CD4-positive, alpha-beta T cell treated with Interleukin-10 for 1 hour (primary cell): Measurements from ENCODE around the gene PHF20.
"Not testable (repeated sequence)": the region's sequence is repeated elsewhere in the genome, so short reads cannot be mapped to it uniquely, and the experiment has no call there.

Experiments used
- DNase-seq: peaks from one replicate; pipeline ENCODE4 v3.0.0-alpha.2; 2020

PHF20 gene

DNA sequence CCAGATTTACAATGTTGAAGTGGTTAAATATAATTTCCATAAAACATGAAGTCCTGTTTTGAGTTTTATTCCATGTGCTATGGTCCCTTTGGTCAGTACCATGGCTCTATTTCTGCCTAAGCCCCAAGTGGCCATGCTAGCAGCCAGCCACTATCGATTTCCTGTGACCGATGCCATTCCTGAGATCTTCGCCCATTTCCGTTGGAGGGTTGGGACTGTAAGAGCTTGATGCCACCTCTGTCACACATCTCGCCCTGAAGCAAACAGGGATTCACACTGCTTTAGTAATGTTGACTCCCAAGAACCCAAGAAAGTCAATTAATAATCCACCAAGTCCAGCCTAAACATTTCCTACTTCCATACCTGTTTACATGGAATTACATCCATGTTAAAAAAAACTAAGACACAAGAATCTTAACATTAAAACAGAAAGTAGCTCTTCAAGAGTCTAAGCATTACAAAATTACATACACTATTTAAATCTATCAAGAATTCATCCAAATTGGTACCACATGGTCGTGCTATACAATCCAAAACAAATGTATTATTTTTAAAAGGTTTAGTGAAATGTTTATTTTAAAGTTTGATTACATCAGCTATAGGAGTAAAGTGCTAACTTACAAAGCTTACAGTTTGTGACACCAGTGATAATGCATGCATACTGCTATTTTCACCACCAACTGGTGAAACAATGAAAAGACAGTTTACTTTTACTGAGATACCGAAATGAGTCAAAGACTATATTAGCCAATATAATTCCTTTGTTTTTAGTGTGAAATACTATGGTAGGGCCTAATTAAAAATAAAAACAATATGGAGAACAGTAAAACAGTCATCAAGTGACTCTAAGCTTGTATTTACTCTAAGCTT is 32.3 kb upstream of the PHF20 start:
- peak; percentile 63 for DNase-seq

GRCh38 chr20:35741892-35742740 is 29.7 kb upstream of the PHF20 start, which contains the start of gene RBM39:
RBM39 (minus strand) TSS chr20:35742260; CDS start chr20:35740874, 1,386 bp downstream.
- DNase-seq: peak; percentile 100

- peak; percentile 60 for DNase-seq
These were observed 28.9 kb upstream of the PHF20 start for GRCh38 chr20:35742741-35743523.

DNA sequence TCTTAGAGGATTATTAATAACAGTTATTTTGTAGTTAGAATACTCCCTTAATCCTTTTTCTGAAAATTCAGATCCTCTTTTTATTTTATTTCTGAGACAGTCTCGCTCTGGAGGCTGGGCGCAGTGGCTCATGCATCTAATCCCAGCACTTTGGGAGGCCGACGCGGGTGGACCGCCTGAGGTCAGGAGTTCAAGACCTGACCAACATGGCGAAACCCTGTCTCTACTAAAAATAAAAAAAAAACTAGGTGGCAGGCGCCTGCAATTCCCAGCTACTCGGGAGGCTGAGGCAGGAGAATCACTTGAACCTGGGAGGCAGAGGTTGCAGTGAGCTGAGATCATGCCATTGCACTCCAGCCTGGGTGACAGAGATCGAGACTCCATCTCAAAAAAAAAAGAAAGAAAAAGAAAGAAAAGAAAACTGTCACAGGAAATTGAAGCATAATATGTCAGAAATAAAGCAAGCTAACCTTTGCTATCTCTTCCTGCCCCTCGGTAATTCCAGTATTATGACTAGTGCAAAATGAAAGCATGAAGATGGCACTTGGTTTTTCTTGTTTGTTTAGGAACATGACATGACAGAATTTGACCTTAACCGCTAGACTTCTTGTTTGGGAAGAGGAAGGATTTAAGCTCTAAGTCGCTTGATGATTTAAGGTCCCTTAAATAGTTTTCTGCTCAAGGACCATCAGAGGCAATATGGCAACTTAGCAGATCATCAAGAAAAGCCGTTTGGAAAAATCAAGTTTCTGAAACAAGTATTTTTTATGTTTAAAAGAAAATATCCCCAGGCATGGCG is 27.9 kb upstream of the PHF20 start:
- peak; percentile 48 for DNase-seq

DNA sequence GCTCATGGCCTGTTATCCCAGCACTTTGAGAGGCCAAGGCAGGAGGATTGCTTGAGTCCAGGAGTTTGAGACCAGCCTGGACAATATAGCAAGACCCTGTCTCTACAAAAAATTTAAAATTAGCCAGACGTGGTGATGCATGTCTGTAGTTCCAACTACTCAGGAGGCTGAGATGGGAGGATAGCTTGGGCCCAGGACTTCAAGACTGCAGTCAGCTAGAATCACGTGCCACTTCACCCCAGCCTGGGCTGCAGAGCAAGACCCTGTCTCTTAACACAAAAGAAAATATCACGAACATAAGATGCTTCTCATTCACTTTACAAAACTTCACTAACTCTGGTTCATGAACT is 27.3 kb upstream of the PHF20 start:
- not testable (repeated sequence) for DNase-seq

GRCh38 chr20:35750611-35751010 is 21.2 kb upstream of the PHF20 start:
- no peak for DNase-seq

GRCh38 chr20:35756404-35756803 is 15.4 kb upstream of the PHF20 start:
- DNase-seq: no peak

DNA sequence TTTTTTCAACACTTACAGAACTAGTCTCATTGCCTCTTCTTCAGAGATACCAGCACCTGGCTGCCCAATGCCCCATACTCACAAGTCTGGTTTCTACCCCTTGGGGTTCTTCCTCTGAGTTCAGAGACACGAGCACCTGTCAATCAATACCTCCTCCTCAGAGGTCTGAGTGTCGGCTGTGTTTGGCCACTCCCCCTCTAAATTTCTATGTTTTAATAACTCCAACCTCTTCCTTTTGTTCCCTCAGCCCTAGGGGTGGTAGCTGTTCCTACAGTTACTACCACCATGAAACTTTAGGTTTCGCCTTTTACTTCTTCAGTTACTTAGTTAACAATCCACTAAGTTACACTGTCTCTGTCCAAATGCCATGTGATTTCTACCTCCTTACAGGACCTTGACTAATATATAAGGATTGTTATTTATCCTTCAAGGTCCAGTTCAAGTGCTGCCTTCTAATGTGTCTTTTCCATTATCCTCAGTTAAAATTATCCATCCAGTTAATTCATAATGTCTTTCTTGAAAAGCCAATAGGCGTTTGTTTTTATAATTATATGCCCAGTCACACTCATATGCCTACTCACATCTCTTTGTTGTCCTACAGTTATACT is 14.6 kb upstream of the PHF20 start:
- DNase-seq: no peak

DNA sequence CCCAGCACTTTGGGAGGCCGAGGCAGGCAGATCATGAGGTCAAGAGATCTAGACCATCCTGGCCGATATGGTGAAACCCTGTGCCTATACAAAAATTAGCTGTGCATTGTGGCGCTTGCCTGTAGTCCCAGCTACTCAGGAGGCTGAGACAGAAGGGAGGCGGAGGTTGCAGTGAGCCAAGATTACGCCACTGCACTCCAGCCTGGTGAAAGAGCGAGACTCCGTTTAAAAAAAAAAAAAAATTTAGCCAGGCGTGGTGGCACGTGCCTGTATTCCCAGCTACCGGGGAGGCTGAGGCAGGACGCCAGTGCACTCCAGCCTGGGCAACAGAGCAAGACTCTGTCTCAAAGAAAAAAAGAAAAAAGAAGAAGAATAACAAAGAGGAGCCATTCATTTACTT is 10.3 kb upstream of the PHF20 start:
- DNase-seq: not testable (repeated sequence)

DNA sequence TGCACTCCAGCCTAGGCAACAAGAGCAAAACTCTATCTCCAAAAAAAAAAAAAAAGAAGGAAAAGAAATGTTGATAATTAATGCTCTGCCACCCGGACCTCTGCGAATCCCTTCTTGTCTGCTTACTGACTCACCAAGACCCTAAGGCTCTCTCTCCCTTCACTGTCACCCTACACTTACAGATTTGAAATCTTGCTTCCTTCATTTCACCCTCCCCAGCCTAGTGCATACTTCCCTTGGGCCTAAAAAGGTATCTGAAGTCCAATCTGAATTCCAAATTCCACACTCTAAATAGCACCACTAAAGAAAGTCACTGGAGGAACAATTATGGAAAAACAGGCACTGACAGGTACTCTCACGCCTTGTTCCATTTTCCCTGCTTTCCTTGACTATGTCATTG is 9.4 kb upstream of the PHF20 start:
- DNase-seq: no peak

GRCh38 chr20:35764936-35765335 is 6.9 kb upstream of the PHF20 start:
- DNase-seq: not testable (repeated sequence)

- DNase-seq: no peak
These were observed 5.0 kb upstream of the PHF20 start for GRCh38 chr20:35766843-35767242.

DNA sequence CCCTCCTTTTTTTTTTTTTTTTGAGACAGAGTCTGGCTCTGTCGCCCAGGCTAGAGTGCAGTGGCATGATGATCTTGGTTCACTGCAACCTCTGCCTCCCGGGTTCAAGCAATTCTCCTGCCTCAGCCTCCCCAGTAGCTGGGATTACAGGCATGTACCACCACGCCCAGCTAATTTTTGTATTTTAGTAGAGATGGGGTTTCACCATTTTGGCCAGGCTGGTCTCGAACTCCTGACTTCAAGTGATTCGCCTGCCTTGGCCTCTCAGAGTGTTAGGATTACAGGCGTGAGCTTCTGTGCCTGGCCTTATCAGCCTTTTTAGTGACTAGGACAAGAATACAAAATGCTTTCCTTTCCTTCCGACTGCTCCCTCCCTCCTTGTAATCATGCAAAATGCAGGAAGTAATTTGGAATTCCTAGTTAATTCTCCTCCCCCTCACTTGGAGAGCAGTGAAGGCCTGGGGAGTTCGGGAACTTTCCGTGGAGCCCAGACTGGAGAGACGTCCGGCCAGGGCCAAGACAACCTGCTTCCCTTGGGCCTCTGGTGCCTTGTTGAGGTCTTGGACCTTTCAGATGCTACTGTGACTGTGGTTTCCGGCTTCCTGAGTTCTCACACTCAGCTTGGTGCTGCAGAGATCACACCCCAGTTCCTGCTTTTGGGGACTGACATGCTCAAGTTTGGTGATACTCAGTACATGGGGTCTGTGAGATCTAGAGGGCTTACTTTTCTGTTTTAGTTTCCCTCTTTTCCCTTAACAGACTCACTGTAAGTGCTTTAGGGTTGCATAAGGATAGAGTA is 3.9 kb upstream of the PHF20 start:
- peak; percentile 84 for DNase-seq

- DNase-seq: peak; percentile 57
These were observed 2.8 kb upstream of the PHF20 start for GRCh38 chr20:35768731-35769664.

- DNase-seq: no peak
These were observed 487 bp upstream of the PHF20 start for GRCh38 chr20:35771367-35771688.

- DNase-seq: no peak
These were observed 796 bp downstream of the PHF20 start for GRCh38 chr20:35772563-35773058.

DNA sequence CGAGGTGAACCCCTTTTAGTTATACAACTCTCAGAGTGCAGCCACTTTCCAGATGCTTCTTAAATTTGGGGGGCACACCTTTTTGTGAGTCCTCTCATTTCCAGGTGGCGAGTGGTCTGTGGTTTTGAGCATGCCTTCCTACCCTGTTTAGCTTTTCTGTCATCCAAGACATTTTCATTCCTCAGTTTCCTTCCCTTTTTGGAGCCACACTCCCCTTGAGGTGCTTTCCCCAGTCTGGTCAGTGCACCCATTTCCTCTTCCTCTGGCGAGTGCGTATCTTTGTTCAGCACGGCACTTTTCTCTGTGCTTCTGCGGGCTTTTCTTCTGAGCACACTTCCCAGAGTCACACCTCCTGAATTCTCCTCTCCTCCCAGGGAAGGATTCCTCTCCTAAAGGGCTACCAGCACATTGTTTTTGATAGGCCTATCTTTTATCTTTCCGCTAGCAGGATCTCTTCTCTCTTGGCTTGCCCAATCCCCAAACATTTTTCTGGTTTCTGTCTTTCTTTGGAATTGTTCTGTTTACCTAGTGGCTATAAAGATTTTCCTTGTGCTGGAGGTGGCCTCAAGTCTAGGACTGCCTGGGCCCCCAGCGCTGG is 1.4 kb downstream of the PHF20 start:
- DNase-seq: peak; percentile 70

DNA sequence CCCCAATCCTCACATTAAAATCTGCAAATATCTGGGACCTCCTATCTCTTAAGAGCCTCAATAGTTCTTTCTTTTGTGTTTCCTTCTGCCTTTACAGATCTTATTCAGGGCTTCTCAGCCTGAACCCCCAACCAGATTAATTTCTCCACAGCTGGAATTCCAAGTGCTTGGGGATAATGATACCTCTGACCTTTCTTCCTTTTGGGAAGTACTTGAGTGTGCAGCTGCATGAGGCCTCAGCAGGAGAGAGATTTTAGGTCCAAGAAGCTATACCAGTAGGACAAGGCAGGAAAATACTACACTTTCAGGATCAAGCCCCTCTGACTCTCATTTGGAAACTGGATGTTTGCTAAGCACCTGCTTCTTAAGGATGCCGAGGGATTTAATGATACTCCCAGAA is 2.6 kb downstream of the PHF20 start:
- no peak for DNase-seq

DNA sequence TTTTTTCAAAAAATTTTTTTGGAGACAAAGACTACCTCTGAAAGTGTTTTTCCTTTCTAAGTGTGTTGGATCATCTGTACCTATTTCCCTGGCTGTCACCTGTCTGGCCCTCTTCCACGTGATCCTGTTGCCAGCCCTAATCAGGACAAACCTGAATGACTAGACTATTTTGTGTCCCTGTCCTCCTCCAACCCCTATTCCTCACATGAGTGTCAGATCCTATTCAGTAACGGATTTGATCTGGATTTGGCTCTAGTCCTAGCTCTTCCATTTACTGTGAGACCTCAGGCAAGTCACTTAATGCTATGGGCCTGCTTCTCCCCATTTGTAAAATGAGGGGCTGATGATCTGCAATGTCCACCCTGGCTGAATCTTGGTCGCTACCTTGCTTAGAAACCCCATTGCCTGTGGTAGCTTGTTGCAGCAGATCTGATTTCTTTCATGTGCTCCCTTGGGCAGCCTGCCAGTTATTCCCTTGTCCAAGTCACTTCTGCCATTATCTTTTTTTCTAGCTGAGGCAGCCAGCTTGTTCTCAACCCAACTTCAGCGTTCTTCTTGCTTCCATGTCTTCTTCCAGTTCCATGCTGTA is 4.8 kb downstream of the PHF20 start:
- DNase-seq: no peak
